ENCODE measurements around the gene CCDC70. TPM values are rescaled to one million over a fixed set of nuclear protein-coding genes. Genes with fewer than 3 reads are reported as not detected.
A peak's percentile ranks its signal among the peaks of the same experiment; 100 is the strongest.

Gene CCDC70
- total and polyA plus RNA-seq, 2 donors = 0.07 TPM; not detected in 1

DNA sequence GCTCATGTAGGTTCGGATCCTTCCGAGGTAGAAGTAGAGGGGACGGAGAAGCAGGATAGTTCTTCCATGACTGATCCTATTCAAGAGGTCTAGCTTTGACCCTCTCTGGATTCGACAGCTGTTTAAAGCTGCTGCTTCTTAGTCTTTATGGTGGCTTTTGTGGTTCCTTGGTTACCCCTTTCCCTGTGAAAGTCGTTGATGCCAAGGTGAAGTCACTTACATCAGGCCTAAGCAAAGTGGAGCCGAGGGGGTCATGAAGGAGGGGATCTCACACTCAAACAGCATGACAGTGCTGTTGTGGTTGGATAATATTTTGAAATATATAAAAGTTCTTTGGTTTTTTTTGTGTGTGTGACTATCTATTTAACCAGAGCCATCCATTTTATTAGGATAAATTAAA, 8.1 kb downstream of the CCDC70 start:
- WGBS = 37% methylated on average over 6 of the region's 6 CpGs
- Histone ChIP-seq H3K4me3 (ENCODE audit: low read length in 2 of 2) (no peak overlapping the region), H3K27ac (ENCODE audit: low read depth in 1 of 2, low read length in 1 of 2) (no peak overlapping the region), H3K9me3 (ENCODE audit: control insufficient read depth in 2 of 2, insufficient read depth in 1 of 2, low read length in 1 of 2) (no peaks in the 10 kb centered on the region), H3K4me1 (ENCODE audit: control insufficient read depth in 2 of 2, insufficient read depth in 2 of 2, low read length in 2 of 2) (peaks cover 7 to 50% of the 10 kb centered on the region in 2 donors), H3K27me3 (ENCODE audit: control insufficient read depth in 2 of 2, insufficient read depth in 1 of 2, low read length in 1 of 2) (no peaks in the 10 kb centered on the region), H3K36me3 (ENCODE audit: control insufficient read depth in 2 of 2, insufficient read depth in 2 of 2, low read length in 1 of 2) (no peaks in the 10 kb centered on the region)
- DNase-seq (ENCODE audit: low read depth in 6 of 9, low spot score in 9 of 9) = peak in 1 of 9 donors; percentile 53

DNA sequence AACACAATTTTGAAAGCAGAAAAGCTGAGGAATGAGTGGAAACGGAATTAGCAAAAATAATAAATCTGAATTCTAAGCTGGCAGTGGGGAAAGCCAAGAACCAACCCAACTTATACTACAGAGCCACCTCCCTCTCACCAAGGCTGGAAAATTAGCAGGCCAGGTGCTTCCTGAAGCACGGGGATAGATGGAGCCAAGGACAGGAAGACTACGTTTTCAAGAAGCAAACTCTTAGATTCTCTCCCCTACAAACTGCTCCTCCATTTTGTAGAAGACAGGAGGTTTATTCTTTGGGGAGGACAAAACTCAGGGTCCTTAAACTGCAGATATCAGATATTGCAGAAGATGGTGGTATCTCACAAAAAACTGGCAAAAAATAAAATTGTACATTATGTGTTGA, 8.8 kb downstream of the CCDC70 start:
- Histone ChIP-seq H3K36me3 (ENCODE audit: control insufficient read depth in 2 of 2, insufficient read depth in 2 of 2, low read length in 1 of 2) (no peaks in the 10 kb centered on the region), H3K4me1 (ENCODE audit: control insufficient read depth in 2 of 2, insufficient read depth in 2 of 2, low read length in 2 of 2) (peaks cover 7 to 52% of the 10 kb centered on the region in 2 donors), H3K9me3 (ENCODE audit: control insufficient read depth in 2 of 2, insufficient read depth in 1 of 2, low read length in 1 of 2) (no peaks in the 10 kb centered on the region), H3K27me3 (ENCODE audit: control insufficient read depth in 2 of 2, insufficient read depth in 1 of 2, low read length in 1 of 2) (no peaks in the 10 kb centered on the region), H3K4me3 (ENCODE audit: low read length in 2 of 2) (no peak overlapping the region), H3K27ac (ENCODE audit: low read depth in 1 of 2, low read length in 1 of 2) (peak overlapping the region in 1 of 2 donors; percentile 4)
- no peak for DNase-seq (ENCODE audit: low read depth in 6 of 9, low spot score in 9 of 9)
- WGBS = 18% methylated on average over 3 of the region's 3 CpGs

DNA sequence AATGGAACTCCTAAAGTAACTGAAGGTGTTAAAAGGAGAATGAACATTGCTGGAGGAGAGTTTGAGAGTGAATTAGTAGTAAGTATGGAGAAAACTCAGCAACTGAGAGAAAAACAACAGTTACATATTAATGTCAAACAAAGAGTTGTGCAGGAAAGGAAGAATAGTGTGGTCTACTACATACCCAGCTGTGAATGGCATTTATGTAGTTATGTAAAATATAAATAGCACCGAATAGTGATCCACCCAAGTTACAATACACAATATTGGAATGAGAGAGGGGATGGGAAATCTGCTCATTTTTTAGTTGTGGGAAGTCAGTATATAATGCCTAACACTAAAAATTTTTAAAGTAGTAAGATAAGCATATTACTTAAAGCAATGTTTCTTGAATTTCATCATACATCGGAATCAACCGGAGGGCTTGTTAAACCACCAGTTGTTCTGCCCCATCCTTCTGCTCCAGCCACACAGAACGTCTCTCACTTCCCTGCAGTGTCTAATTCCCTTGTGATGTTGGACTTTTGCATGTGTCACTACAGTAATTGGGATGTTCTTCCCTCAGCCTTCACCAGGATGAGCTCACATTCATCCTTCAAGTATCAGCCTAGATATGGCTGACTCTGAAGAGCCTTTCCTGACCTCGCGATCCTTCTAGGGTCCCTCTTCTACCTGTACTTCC, 11.5 kb downstream of the CCDC70 start:
- DNase-seq (ENCODE audit: low read depth in 6 of 9, low spot score in 9 of 9) = no peak
- H3K9me3 ChIP-seq (ENCODE audit: control insufficient read depth in 2 of 2, insufficient read depth in 1 of 2, low read length in 1 of 2) = no peaks in the 10 kb centered on the region
- no peaks in the 10 kb centered on the region for H3K36me3 ChIP-seq (ENCODE audit: control insufficient read depth in 2 of 2, insufficient read depth in 2 of 2, low read length in 1 of 2)
- 97% methylated on average over 6 of the region's 6 CpGs for WGBS
- no peaks in the 10 kb centered on the region for H3K27me3 ChIP-seq (ENCODE audit: control insufficient read depth in 2 of 2, insufficient read depth in 1 of 2, low read length in 1 of 2)
- H3K4me3 ChIP-seq (ENCODE audit: low read length in 2 of 2) = no peak overlapping the region
- H3K27ac ChIP-seq (ENCODE audit: low read depth in 1 of 2, low read length in 1 of 2) = no peak overlapping the region
- H3K4me1 ChIP-seq (ENCODE audit: control insufficient read depth in 2 of 2, insufficient read depth in 2 of 2, low read length in 2 of 2) = peaks cover 5 to 42% of the 10 kb centered on the region in 2 donors

DNA sequence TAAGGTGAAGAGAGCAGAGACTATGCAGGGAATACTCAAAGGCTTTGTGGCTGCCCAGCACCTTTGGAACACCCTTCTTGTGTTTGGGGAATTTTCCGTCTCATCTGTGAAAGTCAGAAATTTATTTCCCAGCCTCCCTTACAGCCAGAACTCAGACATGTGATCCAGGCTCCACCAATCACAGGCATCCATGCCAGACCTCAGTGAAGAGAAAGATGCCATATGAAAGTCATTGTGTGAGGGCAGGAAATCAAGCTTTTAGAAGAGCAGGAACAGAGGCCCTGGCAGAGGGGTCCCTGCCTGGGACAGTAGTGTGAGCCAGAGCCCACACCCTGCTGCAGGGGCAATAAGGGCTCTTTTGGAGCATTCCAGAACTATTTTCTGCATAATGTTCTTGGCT, 12.1 kb downstream of the CCDC70 start:
- peak in 2 of 9 donors; percentile 35 to 54 for DNase-seq (ENCODE audit: low read depth in 6 of 9, low spot score in 9 of 9)
- H3K36me3 ChIP-seq (ENCODE audit: control insufficient read depth in 2 of 2, insufficient read depth in 2 of 2, low read length in 1 of 2) = no peaks in the 10 kb centered on the region
- no peaks in the 10 kb centered on the region for H3K27me3 ChIP-seq (ENCODE audit: control insufficient read depth in 2 of 2, insufficient read depth in 1 of 2, low read length in 1 of 2)
- peaks cover 5 to 38% of the 10 kb centered on the region in 2 donors for H3K4me1 ChIP-seq (ENCODE audit: control insufficient read depth in 2 of 2, insufficient read depth in 2 of 2, low read length in 2 of 2)
- no peak overlapping the region for H3K27ac ChIP-seq (ENCODE audit: low read depth in 1 of 2, low read length in 1 of 2)
- no peak overlapping the region for H3K4me3 ChIP-seq (ENCODE audit: low read length in 2 of 2)
- WGBS = 95% methylated on average over 1 of the region's 1 CpG
- H3K9me3 ChIP-seq (ENCODE audit: control insufficient read depth in 2 of 2, insufficient read depth in 1 of 2, low read length in 1 of 2) = no peaks in the 10 kb centered on the region

DNA sequence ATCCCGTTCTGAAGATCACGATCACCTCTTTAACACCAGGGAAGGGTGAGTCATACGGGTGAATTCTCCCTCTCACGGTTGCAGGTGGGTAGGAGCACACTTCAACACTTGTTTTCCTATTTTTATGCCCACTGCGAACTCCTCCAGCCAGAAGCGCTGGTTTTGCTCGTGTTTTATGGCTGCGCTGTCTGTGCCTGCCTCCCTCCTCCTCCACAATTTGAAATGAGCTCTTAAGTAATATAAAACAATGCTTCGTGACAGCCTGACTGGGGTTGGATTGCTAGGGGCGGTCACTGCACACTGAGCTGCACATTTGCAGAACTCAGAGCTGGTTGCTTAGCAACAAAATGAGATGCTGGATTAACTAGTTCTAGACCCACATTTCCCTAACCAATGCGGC, 12.9 kb downstream of the CCDC70 start:
- no peak for DNase-seq (ENCODE audit: low read depth in 6 of 9, low spot score in 9 of 9)
- 98% methylated on average over 11 of the region's 11 CpGs for WGBS
- Histone ChIP-seq H3K27me3 (ENCODE audit: control insufficient read depth in 2 of 2, insufficient read depth in 1 of 2, low read length in 1 of 2) (no peaks in the 10 kb centered on the region), H3K9me3 (ENCODE audit: control insufficient read depth in 2 of 2, insufficient read depth in 1 of 2, low read length in 1 of 2) (no peaks in the 10 kb centered on the region), H3K36me3 (ENCODE audit: control insufficient read depth in 2 of 2, insufficient read depth in 2 of 2, low read length in 1 of 2) (no peaks in the 10 kb centered on the region), H3K4me3 (ENCODE audit: low read length in 2 of 2) (no peak overlapping the region), H3K27ac (ENCODE audit: low read depth in 1 of 2, low read length in 1 of 2) (no peak overlapping the region), H3K4me1 (ENCODE audit: control insufficient read depth in 2 of 2, insufficient read depth in 2 of 2, low read length in 2 of 2) (peaks cover 5 to 36% of the 10 kb centered on the region in 2 donors)

DNA sequence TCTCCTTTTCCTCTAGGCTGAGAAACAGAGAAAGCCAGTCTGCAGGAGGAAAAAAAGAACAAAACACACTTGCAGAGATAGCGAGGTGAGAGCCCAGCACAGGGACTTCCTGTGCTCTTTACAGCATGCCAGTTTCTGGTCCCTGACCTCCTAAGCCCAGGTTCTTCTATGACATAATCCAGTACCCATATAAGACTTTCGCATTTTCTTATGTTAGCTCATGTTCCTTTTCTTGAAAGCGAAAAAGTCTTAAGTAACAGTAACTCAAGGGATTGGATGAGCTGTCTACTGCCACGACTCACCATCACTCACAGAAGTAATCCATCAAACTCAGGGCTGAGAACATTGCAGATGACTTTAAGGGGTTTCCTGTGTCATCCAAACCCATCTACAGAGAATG, 17.4 kb downstream of the CCDC70 start:
- peaks cover 0 to 11% of the 10 kb centered on the region in 2 donors for H3K9me3 ChIP-seq (ENCODE audit: control insufficient read depth in 2 of 2, insufficient read depth in 1 of 2, low read length in 1 of 2)
- no peak overlapping the region for H3K4me3 ChIP-seq (ENCODE audit: low read length in 2 of 2)
- H3K36me3 ChIP-seq (ENCODE audit: control insufficient read depth in 2 of 2, insufficient read depth in 2 of 2, low read length in 1 of 2) = no peaks in the 10 kb centered on the region
- DNase-seq (ENCODE audit: low read depth in 6 of 9, low spot score in 9 of 9) = peak in 2 of 9 donors; percentile 13 to 41
- no peaks in the 10 kb centered on the region for H3K27me3 ChIP-seq (ENCODE audit: control insufficient read depth in 2 of 2, insufficient read depth in 1 of 2, low read length in 1 of 2)
- H3K4me1 ChIP-seq (ENCODE audit: control insufficient read depth in 2 of 2, insufficient read depth in 2 of 2, low read length in 2 of 2) = peaks cover 0 to 11% of the 10 kb centered on the region in 2 donors
- H3K27ac ChIP-seq (ENCODE audit: low read depth in 1 of 2, low read length in 1 of 2) = peak overlapping the region in 1 of 2 donors; percentile 24
- 79% methylated on average over 4 of the region's 4 CpGs for WGBS

DNA sequence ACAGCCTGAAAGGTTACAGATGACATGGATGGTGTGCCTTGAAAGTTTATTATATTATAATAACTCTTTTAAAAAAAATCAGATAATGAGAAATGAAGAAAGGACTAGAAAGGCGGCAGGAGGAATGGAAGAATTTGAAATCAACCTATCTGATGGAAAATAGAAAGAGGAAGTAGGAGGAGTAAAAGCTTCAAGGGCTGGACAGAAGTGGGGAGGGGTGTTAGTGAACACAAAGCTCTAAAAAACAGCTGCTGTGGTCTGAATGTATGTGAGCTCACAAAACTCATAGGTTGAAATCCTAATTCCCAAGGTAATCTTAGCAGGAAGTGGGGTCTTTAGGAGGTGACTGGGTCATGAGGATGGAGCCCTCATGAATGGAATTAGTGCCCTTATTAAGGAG, 19.5 kb downstream of the CCDC70 start:
- H3K27me3 ChIP-seq (ENCODE audit: control insufficient read depth in 2 of 2, insufficient read depth in 1 of 2, low read length in 1 of 2) = no peaks in the 10 kb centered on the region
- no peak for DNase-seq (ENCODE audit: low read depth in 6 of 9, low spot score in 9 of 9)

DNA sequence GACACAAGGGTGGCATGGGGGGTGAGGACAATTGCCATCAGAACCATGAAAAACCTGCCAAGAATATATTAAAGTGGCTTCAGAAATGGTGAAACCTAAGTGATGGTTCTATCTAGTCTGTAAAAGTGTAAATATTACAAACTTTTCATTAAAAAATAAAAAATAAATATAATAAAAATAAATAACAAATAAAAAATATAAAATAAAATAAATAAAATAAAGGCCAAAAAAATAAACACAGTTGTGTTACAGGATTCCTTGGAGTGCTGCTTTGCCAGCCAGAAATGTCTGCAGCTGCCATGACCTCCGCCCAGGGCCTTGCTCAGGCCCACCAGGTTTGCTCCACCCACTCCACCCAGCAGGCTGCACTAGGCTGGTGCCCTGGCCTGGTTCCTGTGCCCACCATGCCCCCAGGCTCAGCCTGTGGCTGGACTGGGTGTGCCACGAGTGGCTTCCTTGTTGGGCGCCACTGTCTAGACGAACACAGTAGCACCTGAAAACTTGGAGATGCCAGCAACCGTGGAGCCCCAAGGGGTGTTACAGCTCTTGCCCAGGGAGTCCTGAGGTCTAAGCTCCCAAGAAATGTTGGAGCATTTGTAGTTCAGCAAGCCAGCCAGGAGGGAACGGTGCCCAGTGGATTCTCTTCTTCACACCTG, 20.9 kb downstream of the CCDC70 start:
- Histone ChIP-seq H3K27me3 (ENCODE audit: control insufficient read depth in 2 of 2, insufficient read depth in 1 of 2, low read length in 1 of 2) (no peaks in the 10 kb centered on the region), H3K36me3 (ENCODE audit: control insufficient read depth in 2 of 2, insufficient read depth in 2 of 2, low read length in 1 of 2) (no peaks in the 10 kb centered on the region), H3K9me3 (ENCODE audit: control insufficient read depth in 2 of 2, insufficient read depth in 1 of 2, low read length in 1 of 2) (peaks cover 0 to 11% of the 10 kb centered on the region in 2 donors), H3K27ac (ENCODE audit: low read depth in 1 of 2, low read length in 1 of 2) (no peak overlapping the region), H3K4me1 (ENCODE audit: control insufficient read depth in 2 of 2, insufficient read depth in 2 of 2, low read length in 2 of 2) (peaks cover 0 to 5% of the 10 kb centered on the region in 2 donors), H3K4me3 (ENCODE audit: low read length in 2 of 2) (no peak overlapping the region)
- WGBS = 99% methylated on average over 6 of the region's 6 CpGs
- no peak for DNase-seq (ENCODE audit: low read depth in 6 of 9, low spot score in 9 of 9)

More for the DNA sequence above, 19.5 kb downstream of the CCDC70 start:
- Histone ChIP-seq H3K9me3 (ENCODE audit: control insufficient read depth in 2 of 2, insufficient read depth in 1 of 2, low read length in 1 of 2) (peaks cover 0 to 11% of the 10 kb centered on the region in 2 donors), H3K36me3 (ENCODE audit: control insufficient read depth in 2 of 2, insufficient read depth in 2 of 2, low read length in 1 of 2) (no peaks in the 10 kb centered on the region), H3K4me1 (ENCODE audit: control insufficient read depth in 2 of 2, insufficient read depth in 2 of 2, low read length in 2 of 2) (peaks cover 0 to 5% of the 10 kb centered on the region in 2 donors), H3K4me3 (ENCODE audit: low read length in 2 of 2) (no peak overlapping the region), H3K27ac (ENCODE audit: low read depth in 1 of 2, low read length in 1 of 2) (no peak overlapping the region)
- WGBS = 95% methylated on average over 1 of the region's 1 CpG

DNA sequence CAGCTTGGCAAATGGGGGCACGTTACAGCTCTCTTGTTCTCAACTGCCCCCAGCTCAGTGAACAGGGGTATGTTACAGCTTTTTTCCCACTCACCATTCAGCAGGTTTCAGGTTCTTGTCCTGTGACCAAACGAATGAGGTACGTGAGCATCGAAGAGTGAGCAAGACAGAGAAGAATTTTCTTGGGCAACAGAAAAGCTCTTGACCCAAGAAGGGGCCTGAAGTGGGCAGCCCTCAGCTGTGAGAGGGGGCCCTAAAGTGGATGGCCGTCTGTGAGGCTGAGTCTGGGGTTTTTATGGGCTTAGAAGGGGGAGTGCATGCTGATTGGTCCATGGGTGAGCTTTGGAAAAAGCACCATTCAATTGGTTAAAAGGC, 21.4 kb downstream of the CCDC70 start:
- no peaks in the 10 kb centered on the region for H3K27me3 ChIP-seq (ENCODE audit: control insufficient read depth in 2 of 2, insufficient read depth in 1 of 2, low read length in 1 of 2)
- peaks cover 0 to 5% of the 10 kb centered on the region in 2 donors for H3K4me1 ChIP-seq (ENCODE audit: control insufficient read depth in 2 of 2, insufficient read depth in 2 of 2, low read length in 2 of 2)
- no peak for DNase-seq (ENCODE audit: low read depth in 6 of 9, low spot score in 9 of 9)
- H3K9me3 ChIP-seq (ENCODE audit: control insufficient read depth in 2 of 2, insufficient read depth in 1 of 2, low read length in 1 of 2) = peaks cover 0 to 11% of the 10 kb centered on the region in 2 donors
- H3K36me3 ChIP-seq (ENCODE audit: control insufficient read depth in 2 of 2, insufficient read depth in 2 of 2, low read length in 1 of 2) = no peaks in the 10 kb centered on the region
- H3K4me3 ChIP-seq (ENCODE audit: low read length in 2 of 2) = no peak overlapping the region
- 78% methylated on average over 5 of the region's 5 CpGs for WGBS
- no peak overlapping the region for H3K27ac ChIP-seq (ENCODE audit: low read depth in 1 of 2, low read length in 1 of 2)
